Measurements from ENCODE around the gene FSTL5.
"Not testable (repeated sequence)": the region's sequence is repeated elsewhere in the genome, so short reads cannot be mapped to it uniquely, and the experiment has no call there.

FSTL5 gene

DNA sequence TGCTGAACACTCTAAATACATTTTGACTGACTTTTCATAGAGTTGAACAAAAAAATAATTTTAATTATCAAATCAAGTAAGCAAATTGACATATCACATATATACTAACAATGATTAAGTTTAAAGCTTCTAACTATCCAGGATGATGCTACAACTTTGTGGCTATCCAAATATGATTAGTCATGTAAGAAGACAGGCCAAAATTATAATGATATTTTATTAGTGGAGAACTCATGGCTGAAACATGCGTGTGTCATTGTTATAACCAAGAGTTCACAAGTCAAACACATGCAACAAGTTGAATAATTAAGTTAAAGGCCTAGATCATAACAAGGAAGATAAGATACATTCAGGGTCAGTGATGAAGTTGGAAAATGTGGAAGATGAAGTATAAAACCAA is 346.8 kb downstream of the FSTL5 start:
- H3K27me3 Mint-ChIP-seq, result no peaks in the 10 kb centered on the region
- H3K9me3 Mint-ChIP-seq, result peaks cover 3% of the 10 kb centered on the region
- no peaks in the 10 kb centered on the region for H3K4me1 Mint-ChIP-seq
- no peak for DNase-seq (ENCODE audit: low spot score in 2 of 2)
- H3K36me3 Mint-ChIP-seq, result no peaks in the 10 kb centered on the region
- H3K4me3 Mint-ChIP-seq, result no peak overlapping the region
- H3K27ac Mint-ChIP-seq, result no peak overlapping the region
- no peak for ATAC-seq (ENCODE audit: low read depth)

DNA sequence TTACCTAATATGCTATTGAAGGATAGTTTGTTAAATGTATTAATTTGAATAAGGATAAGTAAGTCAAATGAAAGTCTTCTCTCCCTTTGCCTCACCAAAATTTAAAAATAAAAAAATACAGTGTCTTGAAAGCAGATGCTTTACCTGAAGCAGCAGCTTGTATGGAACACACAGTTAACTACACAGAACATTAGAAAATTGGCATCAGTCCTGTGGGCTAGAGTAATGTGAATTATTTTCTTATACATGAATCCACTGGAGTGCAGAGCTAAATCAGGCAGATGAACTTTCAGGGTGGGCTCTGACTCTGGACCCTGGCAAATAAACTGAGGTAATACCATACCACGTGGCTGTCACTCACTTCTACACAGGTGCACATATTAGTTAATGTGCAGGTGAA is 348.0 kb downstream of the FSTL5 start:
- no peak overlapping the region for H3K4me3 Mint-ChIP-seq
- no peak for DNase-seq (ENCODE audit: low spot score in 2 of 2)
- no peak for ATAC-seq (ENCODE audit: low read depth)
- no peak overlapping the region for H3K27ac Mint-ChIP-seq
- no peaks in the 10 kb centered on the region for H3K27me3 Mint-ChIP-seq
- peaks cover 5% of the 10 kb centered on the region for H3K9me3 Mint-ChIP-seq
- H3K4me1 Mint-ChIP-seq, result no peaks in the 10 kb centered on the region
- H3K36me3 Mint-ChIP-seq, result no peaks in the 10 kb centered on the region

DNA sequence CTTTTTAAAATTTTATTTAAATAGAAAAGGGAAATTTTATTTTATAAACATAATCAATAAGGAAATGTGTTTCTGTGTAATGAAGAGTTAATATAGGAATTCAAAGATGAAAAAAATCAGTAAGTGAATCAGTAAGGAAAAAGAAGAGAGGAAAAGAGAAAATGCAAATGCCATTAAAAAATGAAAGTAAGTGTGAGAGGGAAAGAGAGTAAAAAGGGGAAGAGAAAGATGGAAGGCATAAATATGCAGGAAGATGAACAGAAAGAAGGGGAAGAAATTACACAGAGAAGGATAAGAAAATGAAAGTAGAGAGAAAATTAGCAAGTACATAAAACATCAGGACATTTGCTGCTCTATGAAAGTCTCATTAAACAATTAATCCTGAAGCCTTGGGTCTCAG is 349.9 kb downstream of the FSTL5 start:
- no peak for ATAC-seq (ENCODE audit: low read depth)
- Mint-ChIP-seq H3K4me3 (no peak overlapping the region), H3K36me3 (no peaks in the 10 kb centered on the region)

DNA sequence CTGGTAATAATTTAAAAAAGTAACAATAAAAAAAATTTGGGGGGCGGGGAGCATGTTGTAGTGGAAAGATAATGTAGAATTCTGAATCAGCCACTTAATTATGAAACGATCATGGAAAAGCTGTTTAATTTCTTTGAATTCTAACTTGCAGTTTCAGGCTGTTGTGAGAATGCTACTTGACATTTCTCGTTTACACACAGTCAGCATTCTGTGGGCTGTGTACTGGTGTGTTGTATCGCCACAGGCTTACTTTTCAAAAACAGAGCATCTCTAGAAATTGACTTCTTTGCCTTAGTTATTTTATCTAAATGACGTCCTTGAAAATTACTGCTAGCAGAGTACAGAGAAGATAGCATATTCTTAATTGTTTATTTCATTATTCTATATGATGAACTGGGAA is 350.4 kb downstream of the FSTL5 start:
- no peak for DNase-seq (ENCODE audit: low spot score in 2 of 2)
- no peaks in the 10 kb centered on the region for H3K27me3 Mint-ChIP-seq
- no peaks in the 10 kb centered on the region for H3K36me3 Mint-ChIP-seq
- ATAC-seq (ENCODE audit: low read depth), result no peak
- H3K4me1 Mint-ChIP-seq, result no peaks in the 10 kb centered on the region
- H3K4me3 Mint-ChIP-seq, result no peak overlapping the region
- H3K27ac Mint-ChIP-seq, result no peak overlapping the region
- peaks cover 5% of the 10 kb centered on the region for H3K9me3 Mint-ChIP-seq

More for the DNA sequence above, 349.9 kb downstream of the FSTL5 start:
- no peak overlapping the region for H3K27ac Mint-ChIP-seq
- no peaks in the 10 kb centered on the region for H3K27me3 Mint-ChIP-seq
- DNase-seq (ENCODE audit: low spot score in 2 of 2), result no peak
- peaks cover 5% of the 10 kb centered on the region for H3K9me3 Mint-ChIP-seq
- H3K4me1 Mint-ChIP-seq, result no peaks in the 10 kb centered on the region

DNA sequence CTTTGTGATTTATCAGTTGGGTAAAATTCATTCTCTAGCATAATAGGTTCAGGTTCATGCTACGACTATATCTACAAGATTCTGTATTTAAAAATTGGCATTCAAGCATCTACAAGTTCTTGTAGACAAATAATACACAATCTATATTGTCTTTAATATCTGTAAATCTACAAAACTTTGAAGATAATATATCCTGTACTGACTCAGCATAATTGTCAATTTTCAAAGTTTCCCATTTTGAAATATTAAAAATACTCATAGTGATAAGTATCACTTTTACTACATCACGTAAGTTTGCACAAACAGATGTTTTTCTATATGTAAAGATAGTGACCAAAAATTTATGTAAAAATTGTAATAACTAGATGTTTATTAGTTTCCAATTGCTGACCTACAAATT is 360.6 kb downstream of the FSTL5 start:
- ATAC-seq (ENCODE audit: low read depth) (no peak), DNase-seq (ENCODE audit: low spot score in 2 of 2) (no peak)
- no peaks in the 10 kb centered on the region for H3K27me3 Mint-ChIP-seq
- H3K4me1 Mint-ChIP-seq, result no peaks in the 10 kb centered on the region
- no peak overlapping the region for H3K4me3 Mint-ChIP-seq
- no peak overlapping the region for H3K27ac Mint-ChIP-seq
- H3K9me3 Mint-ChIP-seq, result peaks cover 6% of the 10 kb centered on the region
- no peaks in the 10 kb centered on the region for H3K36me3 Mint-ChIP-seq

DNA sequence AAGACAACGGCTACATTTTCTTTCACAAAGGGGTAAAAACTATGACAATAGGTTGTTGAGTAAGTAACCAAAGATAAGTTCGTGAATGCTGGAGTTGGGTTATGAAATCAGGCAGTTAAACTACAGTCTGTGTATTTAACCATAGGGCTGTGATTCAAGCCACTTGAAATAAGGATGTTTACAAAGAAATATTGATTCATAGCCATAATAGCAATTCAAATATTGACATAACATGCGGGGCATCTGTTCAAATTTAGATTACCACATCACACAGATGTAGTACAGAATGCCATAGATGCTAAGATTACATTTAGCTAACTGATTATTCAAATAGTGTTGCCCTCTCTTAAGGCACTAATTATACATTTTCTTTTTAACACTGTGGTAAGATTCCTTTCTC is 364.1 kb downstream of the FSTL5 start:
- no peaks in the 10 kb centered on the region for H3K27me3 Mint-ChIP-seq
- ATAC-seq (ENCODE audit: low read depth) (no peak), DNase-seq (ENCODE audit: low spot score in 2 of 2) (no peak)
- H3K9me3 Mint-ChIP-seq, result no peaks in the 10 kb centered on the region
- no peak overlapping the region for H3K27ac Mint-ChIP-seq
- H3K4me1 Mint-ChIP-seq, result no peaks in the 10 kb centered on the region
- no peak overlapping the region for H3K4me3 Mint-ChIP-seq
- H3K36me3 Mint-ChIP-seq, result no peaks in the 10 kb centered on the region

DNA sequence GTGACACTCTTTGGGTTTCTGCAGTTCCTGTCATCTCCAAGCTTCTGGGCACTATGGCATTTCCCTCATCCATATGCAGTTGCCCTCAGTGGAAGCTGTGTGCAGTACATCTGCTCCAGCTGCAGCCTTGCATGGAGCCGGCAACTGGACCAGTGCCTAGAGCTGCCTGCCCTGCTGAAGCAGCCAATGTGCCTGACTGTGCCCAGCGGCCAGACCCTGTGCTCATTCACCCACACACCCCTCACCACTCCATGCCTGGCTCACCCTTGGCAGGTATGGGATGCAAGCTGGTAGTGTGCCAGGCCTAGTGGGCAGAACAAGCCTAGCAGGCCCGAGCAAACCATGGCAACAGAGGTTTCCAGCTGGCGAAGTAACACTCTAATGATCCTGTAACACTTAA is 370.8 kb downstream of the FSTL5 start:
- H3K36me3 Mint-ChIP-seq, result no peaks in the 10 kb centered on the region
- DNase-seq (ENCODE audit: low spot score in 2 of 2) (no peak), ATAC-seq (ENCODE audit: low read depth) (no peak)
- no peak overlapping the region for H3K27ac Mint-ChIP-seq
- no peaks in the 10 kb centered on the region for H3K4me1 Mint-ChIP-seq
- H3K27me3 Mint-ChIP-seq, result no peaks in the 10 kb centered on the region
- no peak overlapping the region for H3K4me3 Mint-ChIP-seq
- H3K9me3 Mint-ChIP-seq, result no peaks in the 10 kb centered on the region

DNA sequence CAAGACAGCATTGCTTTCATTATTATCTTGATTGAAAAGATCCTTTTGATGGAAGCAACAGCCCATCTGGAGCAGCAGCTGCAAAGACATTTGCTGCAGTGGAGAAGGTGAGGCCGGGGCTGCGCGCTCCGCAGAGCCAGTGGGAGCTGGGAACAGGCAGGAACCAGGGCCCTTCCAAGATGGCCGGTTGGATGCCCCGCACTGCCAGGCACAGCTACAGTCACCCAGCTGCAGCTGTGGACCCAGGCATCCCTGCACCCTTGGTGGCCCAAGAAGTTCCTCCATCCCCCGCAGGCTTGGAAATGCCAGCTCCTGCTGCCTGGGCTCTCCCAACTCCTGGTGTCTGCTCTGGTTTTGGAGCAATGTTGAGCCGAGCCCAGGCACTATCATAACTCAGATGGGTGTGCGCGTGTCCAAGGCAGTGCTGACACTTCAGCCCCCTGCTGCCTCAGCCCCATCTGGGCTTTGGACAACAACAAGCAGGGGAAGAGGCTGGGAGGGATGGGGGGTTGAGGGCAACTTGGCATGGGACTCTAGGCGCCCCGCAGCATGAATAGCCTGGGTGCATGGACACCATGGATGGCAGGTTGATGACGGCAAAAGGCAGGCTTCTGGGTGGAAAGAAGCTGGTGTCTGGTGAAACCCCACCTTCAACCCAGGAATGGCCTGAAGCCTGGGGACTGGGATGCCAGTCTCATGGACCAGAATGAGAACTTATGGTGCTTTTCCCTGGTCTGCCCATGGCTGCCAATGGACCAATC is 371.8 kb downstream of the FSTL5 start:
- Mint-ChIP-seq H3K4me1 (no peaks in the 10 kb centered on the region), H3K27me3 (no peaks in the 10 kb centered on the region), H3K36me3 (no peaks in the 10 kb centered on the region), H3K4me3 (no peak overlapping the region), H3K27ac (no peak overlapping the region), H3K9me3 (peaks cover 2% of the 10 kb centered on the region)
- DNase-seq (ENCODE audit: low spot score in 2 of 2) (no peak), ATAC-seq (ENCODE audit: low read depth) (no peak)

DNA sequence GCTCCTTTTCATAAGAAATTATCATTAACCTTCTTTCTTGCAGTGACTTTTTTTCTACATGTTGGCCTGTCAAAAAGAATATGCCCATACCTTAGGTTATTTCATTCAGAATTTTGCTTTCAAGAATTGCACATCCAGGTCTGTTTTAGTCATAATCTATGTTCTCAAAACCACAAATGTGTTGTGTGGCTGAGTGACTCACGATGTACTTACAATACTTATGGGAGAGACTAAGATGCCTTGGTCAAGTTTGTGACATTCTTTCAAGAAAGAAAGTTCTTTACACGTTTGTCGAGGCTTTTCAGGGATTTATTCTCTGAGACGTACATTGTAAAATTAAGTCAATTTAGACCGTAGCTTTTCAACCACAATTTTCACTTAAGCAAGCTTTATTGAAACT is 396.7 kb downstream of the FSTL5 start:
- ATAC-seq (ENCODE audit: low read depth) (no peak), DNase-seq (ENCODE audit: low spot score in 2 of 2) (no peak)
- H3K36me3 Mint-ChIP-seq, result no peaks in the 10 kb centered on the region
- no peak overlapping the region for H3K27ac Mint-ChIP-seq
- no peaks in the 10 kb centered on the region for H3K27me3 Mint-ChIP-seq
- no peak overlapping the region for H3K4me3 Mint-ChIP-seq
- peaks cover 3% of the 10 kb centered on the region for H3K9me3 Mint-ChIP-seq
- H3K4me1 Mint-ChIP-seq, result no peaks in the 10 kb centered on the region

DNA sequence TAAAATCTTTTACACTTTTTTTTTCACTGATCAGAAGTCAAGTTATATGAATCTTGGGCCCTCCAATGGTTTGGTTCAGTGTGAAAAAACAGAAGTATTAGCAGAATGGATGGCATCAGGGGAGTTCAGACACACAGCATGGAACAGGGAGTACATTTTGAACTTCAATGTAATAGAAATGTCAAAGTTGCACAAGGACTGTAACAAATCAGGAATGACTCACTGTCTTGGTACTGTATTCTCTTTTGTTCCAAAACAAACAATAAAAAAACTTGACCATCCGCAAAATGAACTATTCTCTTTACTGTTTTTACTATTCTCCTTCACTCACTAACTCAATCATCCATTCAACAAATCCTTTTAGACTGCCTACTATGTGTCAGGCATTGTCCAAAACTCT is 401.0 kb downstream of the FSTL5 start:
- H3K36me3 Mint-ChIP-seq, result no peaks in the 10 kb centered on the region
- H3K4me1 Mint-ChIP-seq, result no peaks in the 10 kb centered on the region
- ATAC-seq (ENCODE audit: low read depth) (no peak), DNase-seq (ENCODE audit: low spot score in 2 of 2) (no peak)
- no peak overlapping the region for H3K4me3 Mint-ChIP-seq
- no peak overlapping the region for H3K27ac Mint-ChIP-seq
- H3K27me3 Mint-ChIP-seq, result no peaks in the 10 kb centered on the region
- H3K9me3 Mint-ChIP-seq, result peaks cover 2% of the 10 kb centered on the region

DNA sequence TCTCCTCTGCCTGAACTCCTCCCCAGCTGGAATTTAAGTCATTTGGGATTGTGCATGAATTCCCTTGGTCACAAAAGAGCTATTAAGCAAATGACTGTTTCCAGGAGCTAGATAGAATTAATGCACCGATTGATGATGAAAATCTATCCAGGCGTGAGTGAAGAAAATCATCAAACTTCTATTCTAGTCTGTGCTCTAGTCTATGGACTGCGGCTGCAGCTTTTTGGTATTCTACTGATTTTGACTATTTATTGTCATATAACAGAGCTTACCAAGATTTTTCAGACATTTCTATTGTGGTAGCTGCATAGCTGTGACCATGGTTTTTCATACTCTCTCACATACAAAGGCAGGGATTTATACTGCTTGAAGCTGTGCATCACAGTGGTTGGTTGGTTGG is 403.8 kb downstream of the FSTL5 start:
- Mint-ChIP-seq H3K4me1 (no peaks in the 10 kb centered on the region), H3K27ac (no peak overlapping the region), H3K4me3 (no peak overlapping the region), H3K9me3 (no peaks in the 10 kb centered on the region), H3K36me3 (no peaks in the 10 kb centered on the region), H3K27me3 (no peaks in the 10 kb centered on the region)
- DNase-seq (ENCODE audit: low spot score in 2 of 2) (no peak), ATAC-seq (ENCODE audit: low read depth) (no peak)

DNA sequence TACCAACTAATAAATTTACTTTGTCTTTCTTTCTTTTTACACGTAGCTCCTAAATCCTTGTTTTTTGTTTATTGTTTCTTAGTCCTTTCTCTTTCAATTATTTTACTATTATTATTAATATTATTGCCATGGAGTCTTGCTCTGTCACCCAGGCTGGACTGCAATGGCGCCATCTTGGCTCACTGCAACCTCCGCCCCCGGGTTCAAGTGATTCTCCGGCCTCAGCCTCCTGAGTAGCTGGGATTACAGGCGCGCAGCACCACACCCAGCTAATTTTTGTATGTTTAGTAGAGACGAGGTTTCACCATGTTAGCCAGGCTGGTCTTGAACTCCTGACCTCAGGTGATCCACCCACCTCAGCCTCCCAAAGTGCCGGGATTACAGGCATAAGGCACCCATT is 405.4 kb downstream of the FSTL5 start:
- not testable (repeated sequence) for DNase-seq (ENCODE audit: low spot score in 2 of 2); H3K9me3 Mint-ChIP-seq; H3K4me3 Mint-ChIP-seq; H3K4me1 Mint-ChIP-seq; ATAC-seq (ENCODE audit: low read depth); H3K27ac Mint-ChIP-seq; H3K36me3 Mint-ChIP-seq; H3K27me3 Mint-ChIP-seq

DNA sequence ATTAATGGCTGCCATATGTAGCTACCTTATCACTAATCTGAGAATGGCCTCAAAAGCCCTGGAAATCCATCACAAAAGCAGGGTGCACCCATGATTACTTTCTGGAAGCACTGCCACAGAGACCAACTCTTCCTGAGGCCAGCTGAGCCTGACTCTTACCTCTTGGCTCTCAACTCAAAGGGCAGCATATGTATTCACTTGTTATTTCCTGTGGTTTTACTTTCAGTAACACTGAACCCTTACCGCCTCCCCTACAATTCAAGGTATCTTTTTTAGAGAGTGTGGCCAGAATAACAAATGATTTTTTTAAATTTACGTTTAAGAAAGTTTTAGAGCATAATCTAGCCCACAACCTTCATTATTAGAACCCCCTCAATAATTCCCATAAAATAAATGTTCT is 434.9 kb downstream of the FSTL5 start:
- no peak overlapping the region for H3K27ac Mint-ChIP-seq
- no peak overlapping the region for H3K4me3 Mint-ChIP-seq
- DNase-seq (ENCODE audit: low spot score in 2 of 2) (no peak), ATAC-seq (ENCODE audit: low read depth) (no peak)
- H3K27me3 Mint-ChIP-seq, result no peaks in the 10 kb centered on the region
- H3K36me3 Mint-ChIP-seq, result no peaks in the 10 kb centered on the region
- peaks cover 10% of the 10 kb centered on the region for H3K9me3 Mint-ChIP-seq
- no peaks in the 10 kb centered on the region for H3K4me1 Mint-ChIP-seq

DNA sequence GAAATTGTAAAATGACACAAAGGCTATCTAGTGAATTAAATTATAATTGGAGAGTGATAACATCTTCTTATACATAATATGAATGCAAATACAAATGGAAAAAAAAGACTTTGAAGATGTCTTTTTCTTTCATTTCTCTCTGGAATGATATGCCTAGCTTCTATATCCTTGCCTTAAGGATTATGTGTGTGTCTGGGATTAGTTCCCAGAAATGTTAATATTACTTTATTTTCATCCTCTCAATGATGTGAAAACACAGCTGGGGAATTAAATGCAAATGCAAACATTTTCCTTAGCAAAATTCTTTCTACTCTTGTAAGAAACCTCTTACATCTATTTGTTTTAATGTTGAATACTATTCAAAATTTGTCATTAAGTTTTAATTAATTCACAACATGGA is 441.9 kb downstream of the FSTL5 start:
- no peak overlapping the region for H3K4me3 Mint-ChIP-seq
- H3K36me3 Mint-ChIP-seq, result no peaks in the 10 kb centered on the region
- no peaks in the 10 kb centered on the region for H3K4me1 Mint-ChIP-seq
- no peaks in the 10 kb centered on the region for H3K9me3 Mint-ChIP-seq
- no peaks in the 10 kb centered on the region for H3K27me3 Mint-ChIP-seq
- DNase-seq (ENCODE audit: low spot score in 2 of 2) (no peak), ATAC-seq (ENCODE audit: low read depth) (no peak)
- H3K27ac Mint-ChIP-seq, result no peak overlapping the region

DNA sequence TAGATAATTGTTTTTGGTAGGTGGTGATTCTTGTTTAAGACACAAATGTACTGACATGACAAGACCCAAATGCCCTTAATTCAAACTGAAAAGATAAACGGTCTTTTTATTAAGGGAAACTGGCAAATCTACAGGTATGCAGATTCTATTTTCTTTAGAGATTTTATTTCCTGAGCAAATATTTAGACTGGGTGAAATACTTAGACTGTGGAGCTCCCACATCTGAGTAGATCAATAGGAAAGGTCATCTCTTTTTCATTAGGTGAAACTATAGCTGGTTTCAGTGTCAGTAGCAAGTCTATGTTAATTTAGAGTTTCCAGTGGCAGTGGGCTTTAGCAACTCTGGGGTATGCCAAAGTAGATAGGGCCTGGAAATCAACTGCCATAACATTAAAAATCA is 446.7 kb downstream of the FSTL5 start:
- no peak overlapping the region for H3K27ac Mint-ChIP-seq
- no peaks in the 10 kb centered on the region for H3K27me3 Mint-ChIP-seq
- no peaks in the 10 kb centered on the region for H3K9me3 Mint-ChIP-seq
- ATAC-seq (ENCODE audit: low read depth) (no peak), DNase-seq (ENCODE audit: low spot score in 2 of 2) (no peak)
- no peak overlapping the region for H3K4me3 Mint-ChIP-seq
- no peaks in the 10 kb centered on the region for H3K4me1 Mint-ChIP-seq
- H3K36me3 Mint-ChIP-seq, result no peaks in the 10 kb centered on the region
